Naive B cell (primary cell): ENCODE results near the gene IGFBP2. TPM values are rescaled to one million over a fixed set of nuclear protein-coding genes. Genes with fewer than 3 reads are reported as not detected.
A peak's percentile ranks its signal among the peaks of the same experiment; 100 is the strongest.

Source experiments
- ATAC-seq, 2 donors: fragments of 150-1000 bp; cut with Tn5 transposase; 2 replicates each; pipeline ENCODE4 v1.10.0; 2021; ENCODE audit warnings: low read depth in 2 of 2, mild to moderate bottlenecking in 2 of 2, moderate library complexity in 2 of 2
- DNase-seq: peaks from one replicate; pipeline ENCODE4 v3.0.0; 2022
- H3K27ac Mint-ChIP-seq, 6 donors: one replicate each; pipeline ENCODE4 v1.8.0; 2020 to 2022; ENCODE audit warnings: mild to moderate bottlenecking in 6 of 6, mixed read lengths in 6 of 6, moderate library complexity in 5 of 6, inconsistent platforms in 2 of 6
- H3K27me3 Mint-ChIP-seq, 3 donors: one replicate each; pipeline ENCODE4 v1.8.0; 2021 to 2022; ENCODE audit warnings: mixed read lengths in 3 of 3, mild to moderate bottlenecking in 1 of 3
- H3K36me3 Mint-ChIP-seq, 2 donors: one replicate each; pipeline ENCODE4 v1.8.0; 2020 to 2022; ENCODE audit warnings: mixed read lengths in 2 of 2, inconsistent platforms in 1 of 2, mild to moderate bottlenecking in 1 of 2
- H3K4me1 Mint-ChIP-seq, 3 donors: one replicate each; pipeline ENCODE4 v1.8.0; 2020 to 2022; ENCODE audit warnings: mixed read lengths in 3 of 3, inconsistent platforms in 1 of 3, mild to moderate bottlenecking in 1 of 3, moderate library complexity in 1 of 3
- H3K4me3 Mint-ChIP-seq, 8 donors: one replicate each; pipeline ENCODE4 v1.8.0; 2020 to 2022; ENCODE audit warnings: mild to moderate bottlenecking in 8 of 8, mixed read lengths in 8 of 8, moderate library complexity in 8 of 8, inconsistent platforms in 2 of 8
- H3K9me3 Mint-ChIP-seq, 7 donors: one replicate each; pipeline ENCODE4 v1.8.0; 2020 to 2022; ENCODE audit warnings: mixed read lengths in 7 of 7, mild to moderate bottlenecking in 5 of 7, inconsistent platforms in 2 of 7, moderate library complexity in 1 of 7
- polyA plus RNA-seq, 6 donors: library from polyadenylated mRNA; unstranded; fragments of 300-500 nt; fragmentation: Illumina TruSeq; gene quantifications; one replicate each; pipeline ENCODE4 v1.2.3, GENCODE V29; 2021; ENCODE audit warnings: low read depth in 6 of 6

Gene IGFBP2
- polyA plus RNA-seq, 6 donors from 2014 or later, result not detected

GRCh38 chr2:216677439-216678097 lies 44.3 kb downstream of the IGFBP2 start:
- ATAC-seq (no peak), DNase-seq (no peak)
- Mint-ChIP-seq H3K4me3 (peak overlapping the region in 1 of 8 donors; percentile 60), H3K27ac (no peak overlapping the region), H3K4me1 (peaks cover 0 to 3% (median 0%) of the 10 kb centered on the region in 3 donors), H3K27me3 (peaks cover 50 to 64% (median 63%) of the 10 kb centered on the region in 3 donors), H3K9me3 (peaks cover 0 to 2% (median 0%) of the 10 kb centered on the region in 7 donors), H3K36me3 (no peaks in the 10 kb centered on the region)

- Mint-ChIP-seq H3K4me3 (peak overlapping the region in 1 of 8 donors; percentile 60), H3K4me1 (peaks cover 0 to 4% (median 0%) of the 10 kb centered on the region in 3 donors), H3K9me3 (peaks cover 0 to 2% (median 0%) of the 10 kb centered on the region in 7 donors), H3K36me3 (no peaks in the 10 kb centered on the region), H3K27me3 (peaks cover 51 to 68% (median 68%) of the 10 kb centered on the region in 3 donors), H3K27ac (no peak overlapping the region)
- ATAC-seq, result no peak
- no peak for DNase-seq
Measured at GRCh38 chr2:216678098-216678465, 44.9 kb downstream of the IGFBP2 start.

GRCh38 chr2:216678813-216679657 lies 45.8 kb downstream of the IGFBP2 start:
- Mint-ChIP-seq H3K27ac (peak overlapping the region in 1 of 6 donors; percentile 40), H3K27me3 (peaks cover 58 to 77% (median 72%) of the 10 kb centered on the region in 3 donors)

GRCh38 chr2:216679658-216680024 lies 46.4 kb downstream of the IGFBP2 start:
- Mint-ChIP-seq H3K4me1 (peaks cover 0 to 4% (median 0%) of the 10 kb centered on the region in 3 donors), H3K36me3 (no peaks in the 10 kb centered on the region), H3K27ac (no peak overlapping the region), H3K9me3 (peaks cover 0 to 2% (median 0%) of the 10 kb centered on the region in 7 donors), H3K4me3 (no peak overlapping the region), H3K27me3 (peaks cover 63 to 79% (median 74%) of the 10 kb centered on the region in 3 donors)
- DNase-seq (no peak), ATAC-seq (no peak)

More at GRCh38 chr2:216678813-216679657, 45.8 kb downstream of the IGFBP2 start:
- peaks cover 0 to 2% (median 0%) of the 10 kb centered on the region in 7 donors for H3K9me3 Mint-ChIP-seq
- no peak for ATAC-seq
- no peak for DNase-seq
- peak overlapping the region in 1 of 8 donors; percentile 35 for H3K4me3 Mint-ChIP-seq
- H3K36me3 Mint-ChIP-seq, result no peaks in the 10 kb centered on the region
- H3K4me1 Mint-ChIP-seq, result peaks cover 0 to 4% (median 0%) of the 10 kb centered on the region in 3 donors

GRCh38 chr2:216680951-216681629 lies 47.9 kb downstream of the IGFBP2 start:
- DNase-seq (no peak), ATAC-seq (no peak)
- Mint-ChIP-seq H3K4me1 (peaks cover 0 to 4% (median 0%) of the 10 kb centered on the region in 3 donors), H3K36me3 (no peaks in the 10 kb centered on the region), H3K27ac (no peak overlapping the region), H3K27me3 (peaks cover 58 to 82% (median 76%) of the 10 kb centered on the region in 3 donors), H3K9me3 (peaks cover 0 to 2% (median 0%) of the 10 kb centered on the region in 7 donors), H3K4me3 (no peak overlapping the region)

- no peak overlapping the region for H3K4me3 Mint-ChIP-seq
- H3K27ac Mint-ChIP-seq, result no peak overlapping the region
- DNase-seq (no peak), ATAC-seq (no peak)
- no peaks in the 10 kb centered on the region for H3K36me3 Mint-ChIP-seq
- peaks cover 0 to 2% (median 0%) of the 10 kb centered on the region in 7 donors for H3K9me3 Mint-ChIP-seq
- H3K27me3 Mint-ChIP-seq, result peaks cover 55 to 85% (median 78%) of the 10 kb centered on the region in 3 donors
- peaks cover 0 to 4% (median 0%) of the 10 kb centered on the region in 3 donors for H3K4me1 Mint-ChIP-seq
Measured at GRCh38 chr2:216681683-216682082, 48.5 kb downstream of the IGFBP2 start.

- H3K4me1 Mint-ChIP-seq, result peaks cover 0 to 4% (median 0%) of the 10 kb centered on the region in 3 donors
- ATAC-seq, result no peak
Measured at GRCh38 chr2:216683846-216684245, 50.6 kb downstream of the IGFBP2 start.

GRCh38 chr2:216685327-216685875 lies 52.2 kb downstream of the IGFBP2 start:
- no peaks in the 10 kb centered on the region for H3K36me3 Mint-ChIP-seq
- DNase-seq, result no peak
- no peaks in the 10 kb centered on the region for H3K9me3 Mint-ChIP-seq
- no peak overlapping the region for H3K4me3 Mint-ChIP-seq
- ATAC-seq, result no peak
- H3K27me3 Mint-ChIP-seq, result peaks cover 65 to 83% (median 82%) of the 10 kb centered on the region in 3 donors
- H3K4me1 Mint-ChIP-seq, result peaks cover 0 to 4% (median 4%) of the 10 kb centered on the region in 3 donors
- H3K27ac Mint-ChIP-seq, result no peak overlapping the region

More at GRCh38 chr2:216683846-216684245, 50.6 kb downstream of the IGFBP2 start:
- no peaks in the 10 kb centered on the region for H3K9me3 Mint-ChIP-seq
- peaks cover 57 to 83% (median 82%) of the 10 kb centered on the region in 3 donors for H3K27me3 Mint-ChIP-seq
- no peak overlapping the region for H3K27ac Mint-ChIP-seq
- H3K36me3 Mint-ChIP-seq, result no peaks in the 10 kb centered on the region
- H3K4me3 Mint-ChIP-seq, result no peak overlapping the region
- no peak for DNase-seq

GRCh38 chr2:216687111-216687510 lies 53.9 kb downstream of the IGFBP2 start:
- peaks cover 9 to 16% (median 11%) of the 10 kb centered on the region in 3 donors for H3K4me1 Mint-ChIP-seq
- peaks cover 60 to 81% (median 79%) of the 10 kb centered on the region in 3 donors for H3K27me3 Mint-ChIP-seq
- no peaks in the 10 kb centered on the region for H3K9me3 Mint-ChIP-seq
- no peak overlapping the region for H3K27ac Mint-ChIP-seq
- no peak overlapping the region for H3K4me3 Mint-ChIP-seq
- H3K36me3 Mint-ChIP-seq, result peaks cover 0 to 8% of the 10 kb centered on the region in 2 donors
- DNase-seq (no peak), ATAC-seq (no peak)

GRCh38 chr2:216687646-216688045 lies 54.4 kb downstream of the IGFBP2 start:
- Mint-ChIP-seq H3K36me3 (peaks cover 0 to 8% of the 10 kb centered on the region in 2 donors), H3K9me3 (no peaks in the 10 kb centered on the region), H3K27me3 (peaks cover 57 to 81% (median 79%) of the 10 kb centered on the region in 3 donors), H3K27ac (no peak overlapping the region), H3K4me3 (no peak overlapping the region), H3K4me1 (peaks cover 12 to 21% (median 14%) of the 10 kb centered on the region in 3 donors)
- ATAC-seq (no peak), DNase-seq (no peak)

GRCh38 chr2:216688731-216689340 lies 55.6 kb downstream of the IGFBP2 start:
- Mint-ChIP-seq H3K4me3 (no peak overlapping the region), H3K27me3 (peaks cover 59 to 79% (median 76%) of the 10 kb centered on the region in 3 donors), H3K4me1 (peaks cover 18 to 29% (median 21%) of the 10 kb centered on the region in 3 donors), H3K36me3 (peaks cover 0 to 8% of the 10 kb centered on the region in 2 donors), H3K27ac (no peak overlapping the region), H3K9me3 (no peaks in the 10 kb centered on the region)
- DNase-seq, result no peak
- no peak for ATAC-seq

GRCh38 chr2:216689397-216689796 lies 56.2 kb downstream of the IGFBP2 start:
- Mint-ChIP-seq H3K27me3 (peaks cover 59 to 79% (median 76%) of the 10 kb centered on the region in 3 donors), H3K4me1 (peaks cover 20 to 34% (median 24%) of the 10 kb centered on the region in 3 donors), H3K4me3 (peak overlapping the region in 1 of 8 donors; percentile 15), H3K27ac (no peak overlapping the region), H3K36me3 (peaks cover 0 to 8% of the 10 kb centered on the region in 2 donors), H3K9me3 (no peaks in the 10 kb centered on the region)
- DNase-seq, result no peak
- ATAC-seq, result no peak
